Measurements from ENCODE around the gene ETV3.

DNA sequence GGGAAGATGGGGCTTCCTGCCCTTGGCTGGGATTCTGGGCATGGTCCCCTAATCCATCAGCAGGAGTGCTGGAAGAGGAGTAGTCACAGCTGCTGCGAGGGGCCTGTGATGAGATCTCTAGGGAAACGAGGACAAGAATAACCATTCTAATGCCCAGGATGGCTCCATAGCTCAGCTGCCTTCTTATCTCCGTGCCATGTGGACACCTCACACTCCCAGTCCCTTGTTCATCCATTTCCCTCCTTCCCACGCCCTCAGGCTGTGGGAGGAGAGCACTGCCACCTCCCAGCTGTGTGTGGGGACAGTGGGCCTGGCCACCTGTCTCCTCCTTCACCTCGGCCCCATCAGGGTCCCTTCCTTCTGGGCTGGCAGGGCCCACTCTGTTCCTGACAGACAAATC, 16.1 kb upstream of the ETV3 start:
- no peak for TF ChIP-seq EZH2 (IDR thresholded peaks at IDR 0.05; ENCODE audit: borderline replicate concordance, control insufficient read depth, low read depth, low read length)
- TF ChIP-seq CBX5 (IDR thresholded peaks at IDR 0.05; ENCODE audit: low read depth): no peak
- TF ChIP-seq, protein P1, sequence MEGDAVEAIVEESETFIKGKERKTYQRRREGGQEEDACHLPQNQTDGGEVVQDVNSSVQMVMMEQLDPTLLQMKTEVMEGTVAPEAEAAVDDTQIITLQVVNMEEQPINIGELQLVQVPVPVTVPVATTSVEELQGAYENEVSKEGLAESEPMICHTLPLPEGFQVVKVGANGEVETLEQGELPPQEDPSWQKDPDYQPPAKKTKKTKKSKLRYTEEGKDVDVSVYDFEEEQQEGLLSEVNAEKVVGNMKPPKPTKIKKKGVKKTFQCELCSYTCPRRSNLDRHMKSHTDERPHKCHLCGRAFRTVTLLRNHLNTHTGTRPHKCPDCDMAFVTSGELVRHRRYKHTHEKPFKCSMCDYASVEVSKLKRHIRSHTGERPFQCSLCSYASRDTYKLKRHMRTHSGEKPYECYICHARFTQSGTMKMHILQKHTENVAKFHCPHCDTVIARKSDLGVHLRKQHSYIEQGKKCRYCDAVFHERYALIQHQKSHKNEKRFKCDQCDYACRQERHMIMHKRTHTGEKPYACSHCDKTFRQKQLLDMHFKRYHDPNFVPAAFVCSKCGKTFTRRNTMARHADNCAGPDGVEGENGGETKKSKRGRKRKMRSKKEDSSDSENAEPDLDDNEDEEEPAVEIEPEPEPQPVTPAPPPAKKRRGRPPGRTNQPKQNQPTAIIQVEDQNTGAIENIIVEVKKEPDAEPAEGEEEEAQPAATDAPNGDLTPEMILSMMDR (IDR thresholded peaks at IDR 0.05 in 2 of 3, conservative IDR thresholded peaks at IDR 0.05 in 1 of 3; ENCODE audit: control insufficient read depth in 2 of 3, extremely low read depth in 1 of 3, insufficient read depth in 1 of 3, low read depth in 3 of 3, low read length in 3 of 3): no peak
- no peak for TF ChIP-seq POLR2AphosphoS5 (IDR thresholded peaks at IDR 0.05; ENCODE audit: low read length)
- TF ChIP-seq HCFC1 (IDR thresholded peaks at IDR 0.05; ENCODE audit: low read length): no peak
- TF ChIP-seq GATAD2B (conservative IDR thresholded peaks at IDR 0.05; ENCODE audit: low read depth): no peak
- TF ChIP-seq, protein P2, sequence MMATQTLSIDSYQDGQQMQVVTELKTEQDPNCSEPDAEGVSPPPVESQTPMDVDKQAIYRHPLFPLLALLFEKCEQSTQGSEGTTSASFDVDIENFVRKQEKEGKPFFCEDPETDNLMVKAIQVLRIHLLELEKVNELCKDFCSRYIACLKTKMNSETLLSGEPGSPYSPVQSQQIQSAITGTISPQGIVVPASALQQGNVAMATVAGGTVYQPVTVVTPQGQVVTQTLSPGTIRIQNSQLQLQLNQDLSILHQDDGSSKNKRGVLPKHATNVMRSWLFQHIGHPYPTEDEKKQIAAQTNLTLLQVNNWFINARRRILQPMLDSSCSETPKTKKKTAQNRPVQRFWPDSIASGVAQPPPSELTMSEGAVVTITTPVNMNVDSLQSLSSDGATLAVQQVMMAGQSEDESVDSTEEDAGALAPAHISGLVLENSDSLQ (IDR thresholded peaks at IDR 0.05): no peak
- no peak for TF ChIP-seq MYC (IDR thresholded peaks at IDR 0.05; ENCODE audit: insufficient read depth, insufficient read length, insufficient replicate concordance, low read length, severe bottlenecking)
- TF ChIP-seq, protein P3, sequence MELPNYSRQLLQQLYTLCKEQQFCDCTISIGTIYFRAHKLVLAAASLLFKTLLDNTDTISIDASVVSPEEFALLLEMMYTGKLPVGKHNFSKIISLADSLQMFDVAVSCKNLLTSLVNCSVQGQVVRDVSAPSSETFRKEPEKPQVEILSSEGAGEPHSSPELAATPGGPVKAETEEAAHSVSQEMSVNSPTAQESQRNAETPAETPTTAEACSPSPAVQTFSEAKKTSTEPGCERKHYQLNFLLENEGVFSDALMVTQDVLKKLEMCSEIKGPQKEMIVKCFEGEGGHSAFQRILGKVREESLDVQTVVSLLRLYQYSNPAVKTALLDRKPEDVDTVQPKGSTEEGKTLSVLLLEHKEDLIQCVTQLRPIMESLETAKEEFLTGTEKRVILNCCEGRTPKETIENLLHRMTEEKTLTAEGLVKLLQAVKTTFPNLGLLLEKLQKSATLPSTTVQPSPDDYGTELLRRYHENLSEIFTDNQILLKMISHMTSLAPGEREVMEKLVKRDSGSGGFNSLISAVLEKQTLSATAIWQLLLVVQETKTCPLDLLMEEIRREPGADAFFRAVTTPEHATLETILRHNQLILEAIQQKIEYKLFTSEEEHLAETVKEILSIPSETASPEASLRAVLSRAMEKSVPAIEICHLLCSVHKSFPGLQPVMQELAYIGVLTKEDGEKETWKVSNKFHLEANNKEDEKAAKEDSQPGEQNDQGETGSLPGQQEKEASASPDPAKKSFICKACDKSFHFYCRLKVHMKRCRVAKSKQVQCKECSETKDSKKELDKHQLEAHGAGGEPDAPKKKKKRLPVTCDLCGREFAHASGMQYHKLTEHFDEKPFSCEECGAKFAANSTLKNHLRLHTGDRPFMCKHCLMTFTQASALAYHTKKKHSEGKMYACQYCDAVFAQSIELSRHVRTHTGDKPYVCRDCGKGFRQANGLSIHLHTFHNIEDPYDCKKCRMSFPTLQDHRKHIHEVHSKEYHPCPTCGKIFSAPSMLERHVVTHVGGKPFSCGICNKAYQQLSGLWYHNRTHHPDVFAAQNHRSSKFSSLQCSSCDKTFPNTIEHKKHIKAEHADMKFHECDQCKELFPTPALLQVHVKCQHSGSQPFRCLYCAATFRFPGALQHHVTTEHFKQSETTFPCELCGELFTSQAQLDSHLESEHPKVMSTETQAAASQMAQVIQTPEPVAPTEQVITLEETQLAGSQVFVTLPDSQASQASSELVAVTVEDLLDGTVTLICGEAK (IDR thresholded peaks at IDR 0.05; ENCODE audit: borderline replicate concordance): no peak
- TF ChIP-seq NFYB (IDR thresholded peaks at IDR 0.05; ENCODE audit: insufficient read depth, low read depth, low read length): no peak
- TF ChIP-seq, protein P4, sequence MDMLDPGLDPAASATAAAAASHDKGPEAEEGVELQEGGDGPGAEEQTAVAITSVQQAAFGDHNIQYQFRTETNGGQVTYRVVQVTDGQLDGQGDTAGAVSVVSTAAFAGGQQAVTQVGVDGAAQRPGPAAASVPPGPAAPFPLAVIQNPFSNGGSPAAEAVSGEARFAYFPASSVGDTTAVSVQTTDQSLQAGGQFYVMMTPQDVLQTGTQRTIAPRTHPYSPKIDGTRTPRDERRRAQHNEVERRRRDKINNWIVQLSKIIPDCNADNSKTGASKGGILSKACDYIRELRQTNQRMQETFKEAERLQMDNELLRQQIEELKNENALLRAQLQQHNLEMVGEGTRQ (IDR thresholded peaks at IDR 0.05; ENCODE audit: borderline replicate concordance, low read depth, low read length): no peak

All from GM12878 (cell line).